Nephron (organoid): ENCODE results near the gene WDR72.

Source experiments
- H3K27ac Mint-ChIP-seq, 3 experiments: 2 replicates each; pipeline ENCODE4 v1.8.0; 2020; ENCODE audit warnings: mixed read lengths in 3 of 3, mild to moderate bottlenecking in 2 of 3, moderate library complexity in 1 of 3
- H3K27me3 Mint-ChIP-seq: 2 replicates; pipeline ENCODE4 v1.8.0; 2021; ENCODE audit warnings: low read depth, mild to moderate bottlenecking, moderate library complexity, mixed read lengths
- H3K36me3 Mint-ChIP-seq: 2 replicates; pipeline ENCODE4 v1.8.0; 2020; ENCODE audit warnings: low read depth, mixed read lengths
- H3K4me1 Mint-ChIP-seq: 2 replicates; pipeline ENCODE4 v1.8.0; 2020; ENCODE audit warnings: mixed read lengths
- H3K4me3 Mint-ChIP-seq, 3 experiments: 2 replicates each; pipeline ENCODE4 v1.8.0; 2020; ENCODE audit warnings: mild to moderate bottlenecking in 3 of 3, mixed read lengths in 3 of 3, moderate library complexity in 2 of 3
- H3K9me3 Mint-ChIP-seq: 2 replicates; pipeline ENCODE4 v1.8.0; 2020; ENCODE audit warnings: mixed read lengths
- TF ChIP-seq, protein P1 (sequence below), 3 experiments: fragments of 200-600 bp; sonication (generic); IDR thresholded peaks; one replicate each; pipeline ENCODE4 v1.5.0; 2021; ENCODE audit warnings: antibody characterized with exemption in 3 of 3; ENCODE audit not compliant: unreplicated experiment in 3 of 3

The WDR72 gene

DNA sequence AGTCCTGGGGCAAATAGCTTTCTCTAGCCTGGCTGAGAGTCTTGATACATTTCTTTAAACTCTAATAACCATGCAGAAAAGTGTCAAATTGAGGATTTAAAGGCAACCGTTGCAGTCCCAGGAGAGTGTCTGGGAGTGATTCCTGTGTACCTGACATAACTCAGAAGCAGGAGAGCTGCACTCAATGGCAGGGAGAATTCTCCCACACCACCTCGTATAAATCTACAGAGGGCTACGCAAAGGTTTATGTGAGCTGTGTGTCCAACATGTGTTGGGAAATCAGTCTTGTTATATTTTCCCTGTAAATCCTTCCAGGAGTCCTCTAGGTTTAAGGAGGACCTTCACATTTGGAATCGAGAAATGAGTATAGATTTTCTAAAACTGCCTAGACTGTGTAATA is 192.6 kb downstream of the WDR72 start:
- Mint-ChIP-seq H3K27ac (peak overlapping the region in 1 of 3 experiments; percentile 38), H3K27me3 (peaks cover 3% of the 10 kb centered on the region), H3K4me1 (peaks cover 11% of the 10 kb centered on the region), H3K36me3 (peaks cover 16% of the 10 kb centered on the region), H3K4me3 (no peak overlapping the region), H3K9me3 (peaks cover 2% of the 10 kb centered on the region)
- TF ChIP-seq, protein P1, sequence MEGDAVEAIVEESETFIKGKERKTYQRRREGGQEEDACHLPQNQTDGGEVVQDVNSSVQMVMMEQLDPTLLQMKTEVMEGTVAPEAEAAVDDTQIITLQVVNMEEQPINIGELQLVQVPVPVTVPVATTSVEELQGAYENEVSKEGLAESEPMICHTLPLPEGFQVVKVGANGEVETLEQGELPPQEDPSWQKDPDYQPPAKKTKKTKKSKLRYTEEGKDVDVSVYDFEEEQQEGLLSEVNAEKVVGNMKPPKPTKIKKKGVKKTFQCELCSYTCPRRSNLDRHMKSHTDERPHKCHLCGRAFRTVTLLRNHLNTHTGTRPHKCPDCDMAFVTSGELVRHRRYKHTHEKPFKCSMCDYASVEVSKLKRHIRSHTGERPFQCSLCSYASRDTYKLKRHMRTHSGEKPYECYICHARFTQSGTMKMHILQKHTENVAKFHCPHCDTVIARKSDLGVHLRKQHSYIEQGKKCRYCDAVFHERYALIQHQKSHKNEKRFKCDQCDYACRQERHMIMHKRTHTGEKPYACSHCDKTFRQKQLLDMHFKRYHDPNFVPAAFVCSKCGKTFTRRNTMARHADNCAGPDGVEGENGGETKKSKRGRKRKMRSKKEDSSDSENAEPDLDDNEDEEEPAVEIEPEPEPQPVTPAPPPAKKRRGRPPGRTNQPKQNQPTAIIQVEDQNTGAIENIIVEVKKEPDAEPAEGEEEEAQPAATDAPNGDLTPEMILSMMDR (IDR thresholded peaks at IDR 0.05; ENCODE audit: unreplicated experiment in 3 of 3), result no peak

DNA sequence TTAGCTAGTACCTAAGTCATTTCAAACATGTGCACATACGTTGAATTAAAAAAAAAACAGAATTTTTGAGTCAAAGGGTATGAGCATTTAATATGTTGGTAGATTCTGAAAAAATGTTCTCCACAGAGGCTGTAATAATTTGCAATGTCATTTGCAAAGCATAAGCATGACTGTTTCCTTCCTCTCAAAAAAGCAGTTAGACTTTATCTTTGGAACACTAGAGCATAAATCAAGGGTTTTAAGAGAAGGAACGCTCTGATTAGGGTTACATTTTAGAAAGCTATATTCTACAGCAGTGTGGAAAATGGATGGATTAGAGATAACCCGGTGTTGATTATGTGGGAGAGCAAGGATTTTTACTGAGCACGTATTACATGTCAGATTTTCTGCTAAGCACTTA is 193.7 kb downstream of the WDR72 start:
- H3K36me3 Mint-ChIP-seq, result peaks cover 6% of the 10 kb centered on the region
- TF ChIP-seq, protein P1 (IDR thresholded peaks at IDR 0.05; ENCODE audit: unreplicated experiment in 3 of 3), result no peak
- no peaks in the 10 kb centered on the region for H3K9me3 Mint-ChIP-seq
- H3K4me1 Mint-ChIP-seq, result peaks cover 13% of the 10 kb centered on the region
- H3K27me3 Mint-ChIP-seq, result peaks cover 3% of the 10 kb centered on the region
- no peak overlapping the region for H3K27ac Mint-ChIP-seq
- H3K4me3 Mint-ChIP-seq, result no peak overlapping the region

DNA sequence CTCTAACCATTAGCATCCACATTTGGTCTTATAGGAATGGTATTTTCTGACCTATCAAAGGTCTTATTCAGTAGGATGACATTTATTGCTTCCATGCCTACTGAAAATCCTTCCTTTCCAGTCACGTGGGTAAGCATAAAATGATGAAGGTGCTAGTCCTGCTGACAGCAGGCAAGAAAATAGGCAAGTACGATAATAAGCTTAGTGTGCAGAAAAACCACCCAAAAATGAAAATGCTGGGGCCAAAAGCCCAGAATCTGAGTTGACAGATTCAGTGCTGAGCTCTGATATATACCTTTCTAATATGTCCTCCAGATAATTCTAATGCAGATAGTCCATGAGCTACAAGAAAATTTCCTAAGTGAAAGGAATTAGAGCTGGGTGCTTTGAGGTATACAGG is 194.8 kb downstream of the WDR72 start:
- Mint-ChIP-seq H3K4me1 (peaks cover 24% of the 10 kb centered on the region), H3K27me3 (peaks cover 3% of the 10 kb centered on the region), H3K9me3 (no peaks in the 10 kb centered on the region), H3K4me3 (no peak overlapping the region), H3K36me3 (no peaks in the 10 kb centered on the region), H3K27ac (peak overlapping the region in 1 of 3 experiments; percentile 38)
- TF ChIP-seq, protein P1 (IDR thresholded peaks at IDR 0.05; ENCODE audit: unreplicated experiment in 3 of 3), result no peak

DNA sequence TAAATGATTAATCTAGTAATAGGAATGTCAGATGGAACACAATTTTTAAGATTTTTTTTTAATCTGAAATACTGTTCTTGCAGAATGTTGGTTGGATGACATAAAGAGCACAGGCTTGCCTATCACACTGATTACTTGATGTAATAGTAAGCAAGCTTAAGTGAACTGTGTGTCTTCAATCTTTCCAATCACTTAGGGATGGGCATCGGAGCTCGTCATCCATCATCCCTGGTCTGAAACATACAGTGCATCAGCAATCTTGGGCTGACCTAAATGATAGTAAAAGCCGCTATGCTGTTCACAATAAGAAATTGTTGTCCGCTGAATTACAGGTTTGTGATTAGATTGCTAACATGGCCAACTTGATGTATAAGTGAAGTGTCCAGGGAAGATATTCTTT is 195.8 kb downstream of the WDR72 start:
- no peaks in the 10 kb centered on the region for H3K36me3 Mint-ChIP-seq
- peaks cover 3% of the 10 kb centered on the region for H3K27me3 Mint-ChIP-seq
- no peak overlapping the region for H3K4me3 Mint-ChIP-seq
- H3K9me3 Mint-ChIP-seq, result no peaks in the 10 kb centered on the region
- TF ChIP-seq, protein P1 (IDR thresholded peaks at IDR 0.05; ENCODE audit: unreplicated experiment in 3 of 3), result no peak
- no peak overlapping the region for H3K27ac Mint-ChIP-seq
- peaks cover 31% of the 10 kb centered on the region for H3K4me1 Mint-ChIP-seq

DNA sequence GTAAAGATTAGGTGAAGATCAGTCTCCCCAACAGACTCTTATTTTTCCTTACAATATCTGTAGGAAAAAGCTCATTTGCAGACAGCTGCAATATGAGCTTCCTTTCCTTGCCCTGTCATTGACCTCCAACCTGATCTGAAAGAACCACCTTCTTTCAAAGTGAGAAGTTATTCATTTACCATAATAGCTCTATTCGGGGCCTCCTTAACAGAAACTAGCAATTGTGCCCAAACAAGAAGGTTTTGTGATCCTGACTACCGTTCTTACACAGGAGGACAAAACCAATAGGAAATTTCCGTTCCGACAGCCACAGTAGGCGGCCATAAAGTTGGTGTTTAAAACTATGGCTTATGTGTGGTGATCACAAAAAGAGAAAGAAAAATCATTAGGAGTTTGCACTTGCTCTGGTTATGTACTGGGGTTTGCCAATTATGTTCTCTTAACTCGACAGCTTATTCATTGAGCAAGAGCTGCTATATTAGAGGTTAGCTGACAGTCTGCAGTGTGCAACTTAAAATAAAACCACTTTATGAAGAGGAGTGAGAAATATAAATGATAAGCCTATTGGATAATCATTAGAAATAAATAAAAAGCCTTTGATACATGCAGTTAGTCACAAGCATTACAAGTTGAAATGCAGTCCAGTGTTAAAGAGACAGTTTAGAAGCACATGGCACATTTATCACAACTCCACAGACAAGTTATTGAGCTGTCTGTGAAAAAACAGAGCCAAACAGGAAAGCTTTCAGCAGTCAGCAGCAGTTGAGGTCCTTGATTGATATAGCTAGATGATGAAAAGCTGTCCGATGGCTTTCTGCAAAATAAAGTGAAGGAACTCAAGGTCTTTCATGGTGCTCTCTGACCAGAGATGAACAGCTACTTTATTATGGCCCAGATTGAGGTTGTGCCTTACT is 199.8 kb downstream of the WDR72 start:
- peaks cover 21% of the 10 kb centered on the region for H3K4me1 Mint-ChIP-seq
- peaks cover 3% of the 10 kb centered on the region for H3K27me3 Mint-ChIP-seq
- no peaks in the 10 kb centered on the region for H3K9me3 Mint-ChIP-seq
- TF ChIP-seq, protein P1 (IDR thresholded peaks at IDR 0.05; ENCODE audit: unreplicated experiment in 3 of 3), result no peak
- no peaks in the 10 kb centered on the region for H3K36me3 Mint-ChIP-seq
- H3K4me3 Mint-ChIP-seq, result peak overlapping the region in 1 of 3 experiments; percentile 10
- peak overlapping the region; percentile 78 to 92 (median 86) for H3K27ac Mint-ChIP-seq

DNA sequence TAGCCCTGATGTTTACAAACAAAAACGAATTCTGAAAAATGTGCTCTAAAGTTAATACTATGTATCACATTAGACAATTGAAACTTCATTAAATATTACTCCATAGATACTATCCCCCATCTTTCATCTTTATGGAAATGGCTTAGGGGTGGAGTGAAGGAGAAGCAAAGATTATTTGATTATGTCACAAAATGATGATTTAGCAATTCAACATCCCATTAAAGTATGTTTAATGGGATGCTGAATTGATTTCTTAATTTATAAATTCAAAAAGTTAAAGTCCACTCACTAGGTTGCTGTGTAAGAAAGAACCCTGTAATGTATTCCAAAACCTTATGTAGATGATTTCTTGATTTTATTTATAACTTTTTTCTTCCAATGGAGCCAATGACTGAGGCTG is 201.1 kb downstream of the WDR72 start:
- Mint-ChIP-seq H3K4me3 (no peak overlapping the region), H3K36me3 (no peaks in the 10 kb centered on the region), H3K27ac (peak overlapping the region in 1 of 3 experiments; percentile 32), H3K9me3 (no peaks in the 10 kb centered on the region), H3K27me3 (peaks cover 3% of the 10 kb centered on the region), H3K4me1 (peaks cover 20% of the 10 kb centered on the region)
- TF ChIP-seq, protein P1 (IDR thresholded peaks at IDR 0.05; ENCODE audit: unreplicated experiment in 3 of 3), result no peak
